Islet precursor cell (in vitro differentiated cells): ENCODE data around the gene F2.

ENCODE experiments used
- DNase-seq: peaks from one replicate; pipeline ENCODE4 v3.0.0-alpha.2; 2018

Gene F2

GRCh38 chr11:46743693-46744339 is 24.8 kb downstream of the F2 start:
- DNase-seq, result peak; percentile 19

GRCh38 chr11:46745328-46745727 is 26.3 kb downstream of the F2 start:
- no peak for DNase-seq

GRCh38 chr11:46745995-46746394 is 27.0 kb downstream of the F2 start:
- DNase-seq, result peak; percentile 2

GRCh38 chr11:46747150-46747549 is 28.1 kb downstream of the F2 start:
- no peak for DNase-seq

- DNase-seq, result no peak
Measured at GRCh38 chr11:46755962-46756361, 36.9 kb downstream of the F2 start.

- DNase-seq, result no peak
Measured at GRCh38 chr11:46759196-46759595, 40.2 kb downstream of the F2 start.

- no peak for DNase-seq
Measured at GRCh38 chr11:46760429-46761128, 41.6 kb downstream of the F2 start.

GRCh38 chr11:46761807-46762206 is 42.8 kb downstream of the F2 start:
- DNase-seq, result no peak

- no peak for DNase-seq
Measured at GRCh38 chr11:46762248-46762647, 43.2 kb downstream of the F2 start.

GRCh38 chr11:46766656-46767055 is 47.6 kb downstream of the F2 start:
- DNase-seq, result no peak

- DNase-seq, result no peak
Measured at GRCh38 chr11:46769636-46770221, 50.7 kb downstream of the F2 start.

- DNase-seq, result no peak
Measured at GRCh38 chr11:46776878-46777277, 57.9 kb downstream of the F2 start.

GRCh38 chr11:46778416-46778815 is 59.4 kb downstream of the F2 start:
- no peak for DNase-seq
